Neural progenitor cell (in vitro differentiated cells): Measurements from ENCODE around the gene MYH6. TPM values are rescaled to one million over a fixed set of nuclear protein-coding genes. Genes with fewer than 3 reads are reported as not detected.

Experiments used
- DNase-seq: peaks from one replicate; pipeline ENCODE4 v3.0.0-alpha.2; 2016; ENCODE audit warnings: low spot score
- H2AFZ ChIP-seq: fragments of 200-600 bp; sonication (generic); replicated peaks from 2 replicates; pipeline ENCODE4 v1.6.1; 2016; ENCODE audit warnings: antibody characterized with exemption
- H3F3A ChIP-seq: fragments of 200-600 bp; sonication (generic); 2 replicates; pipeline ENCODE4 v1.6.1; 2016; ENCODE audit warnings: antibody characterized with exemption, low read depth
- H3K27ac ChIP-seq: fragments of 200-600 bp; sonication (generic); 2 replicates; pipeline ENCODE4 v1.5.1; 2016; ENCODE audit warnings: mild to moderate bottlenecking
- H3K27me3 ChIP-seq: fragments of 200-600 bp; sonication (generic); 2 replicates; pipeline ENCODE4 v1.6.1; 2016; ENCODE audit warnings: mild to moderate bottlenecking, moderate library complexity
- H3K36me3 ChIP-seq: fragments of 200-600 bp; sonication (generic); 2 replicates; pipeline ENCODE4 v1.5.1; 2016
- H3K4me1 ChIP-seq: fragments of 200-600 bp; sonication (generic); 2 replicates; pipeline ENCODE4 v1.6.1; 2016; ENCODE audit warnings: mixed run types
- H3K4me2 ChIP-seq: fragments of 200-600 bp; sonication (generic); 2 replicates; pipeline ENCODE4 v1.6.1; 2016
- H3K4me3 ChIP-seq: fragments of 200-600 bp; sonication (generic); 2 replicates; pipeline ENCODE4 v1.5.1; 2016
- H3K79me2 ChIP-seq: fragments of 200-600 bp; sonication (generic); 2 replicates; pipeline ENCODE4 v1.6.1; 2016; ENCODE audit warnings: low read depth
- H3K9ac ChIP-seq: fragments of 200-600 bp; sonication (generic); 2 replicates; pipeline ENCODE4 v1.6.1; 2016
- H3K9me3 ChIP-seq: fragments of 200-600 bp; sonication (generic); 2 replicates; pipeline ENCODE4 v1.5.1; 2016; ENCODE audit warnings: low read depth
- H4K20me1 ChIP-seq: fragments of 200-600 bp; sonication (generic); 2 replicates; pipeline ENCODE4 v1.6.1; 2016; ENCODE audit warnings: low read depth
- H3K27ac Mint-ChIP-seq: 3 replicates; pipeline ENCODE4 v1.8.0; 2021; ENCODE audit warnings: mixed read lengths
- H3K27me3 Mint-ChIP-seq: 2 replicates; pipeline ENCODE4 v1.8.0; 2022; ENCODE audit warnings: low read depth, mild to moderate bottlenecking, inconsistent platforms, moderate library complexity, mixed read lengths; ENCODE audit not compliant: insufficient read depth
- H3K36me3 Mint-ChIP-seq: 3 replicates; pipeline ENCODE4 v1.8.0; 2021; ENCODE audit warnings: mixed read lengths
- H3K4me1 Mint-ChIP-seq: 3 replicates; pipeline ENCODE4 v1.8.0; 2021; ENCODE audit warnings: mixed read lengths
- H3K4me3 Mint-ChIP-seq: 3 replicates; pipeline ENCODE4 v1.8.0; 2021; ENCODE audit warnings: mild to moderate bottlenecking, moderate library complexity, mixed read lengths
- H3K9me3 Mint-ChIP-seq: 3 replicates; pipeline ENCODE4 v1.8.0; 2020; ENCODE audit warnings: mixed read lengths
- EZH2 ChIP-seq: fragments of 200-600 bp; sonication (generic); IDR thresholded peaks from 2 replicates; pipeline ENCODE4 v1.6.1; 2017; ENCODE audit warnings: antibody characterized with exemption, mild to moderate bottlenecking, moderate library complexity
- EZH2phosphoT487 ChIP-seq: fragments of 200-600 bp; sonication (generic); IDR thresholded peaks from 2 replicates; pipeline ENCODE4 v1.6.1; 2017; ENCODE audit warnings: antibody characterized with exemption
- total RNA-seq: library from RNA; depleted of rRNA; stranded (reverse); fragments of >200 nt; gene quantifications from 2 replicates; pipeline ENCODE4 v1.2.3, GENCODE V29; 2015; ENCODE audit warnings: low replicate concordance
- TF ChIP-seq, protein P1 (sequence below): fragments of 200-600 bp; sonication (generic); IDR thresholded peaks from 2 replicates; pipeline ENCODE4 v1.5.1; 2017; ENCODE audit warnings: antibody characterized with exemption, mild to moderate bottlenecking

The MYH6 gene
- total RNA-seq, 1 donor from 2014 or later = not detected

DNA sequence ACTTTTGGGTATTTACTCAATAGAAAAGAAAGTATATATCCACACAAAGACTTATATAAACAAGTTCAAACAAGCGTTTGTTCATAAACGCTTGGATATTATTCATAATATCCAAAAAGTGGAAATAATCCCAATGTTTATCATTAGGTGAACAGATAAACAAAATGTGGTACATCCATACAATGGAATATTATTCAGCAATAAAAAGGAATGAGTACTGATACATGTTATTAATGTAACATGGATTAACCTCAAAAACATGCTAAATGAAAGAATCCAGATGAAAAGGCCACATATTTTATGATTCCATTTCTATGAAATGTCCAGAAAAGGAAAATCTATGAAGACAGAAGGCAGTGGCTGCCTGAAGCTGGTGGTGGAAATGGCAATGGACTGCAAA lies 44.2 kb upstream of the MYH6 start:
- no peak overlapping the region for H3K9ac ChIP-seq
- H3K27me3 Mint-ChIP-seq = peaks cover 5% of the 10 kb centered on the region
- no peak overlapping the region for H3K27ac ChIP-seq
- H3K4me3 Mint-ChIP-seq = no peak overlapping the region
- no peaks in the 10 kb centered on the region for H3K27me3 ChIP-seq
- H3K36me3 ChIP-seq = no peaks in the 10 kb centered on the region
- TF ChIP-seq EZH2 = no peak
- no peak for TF ChIP-seq EZH2phosphoT487
- TF ChIP-seq, protein P1, sequence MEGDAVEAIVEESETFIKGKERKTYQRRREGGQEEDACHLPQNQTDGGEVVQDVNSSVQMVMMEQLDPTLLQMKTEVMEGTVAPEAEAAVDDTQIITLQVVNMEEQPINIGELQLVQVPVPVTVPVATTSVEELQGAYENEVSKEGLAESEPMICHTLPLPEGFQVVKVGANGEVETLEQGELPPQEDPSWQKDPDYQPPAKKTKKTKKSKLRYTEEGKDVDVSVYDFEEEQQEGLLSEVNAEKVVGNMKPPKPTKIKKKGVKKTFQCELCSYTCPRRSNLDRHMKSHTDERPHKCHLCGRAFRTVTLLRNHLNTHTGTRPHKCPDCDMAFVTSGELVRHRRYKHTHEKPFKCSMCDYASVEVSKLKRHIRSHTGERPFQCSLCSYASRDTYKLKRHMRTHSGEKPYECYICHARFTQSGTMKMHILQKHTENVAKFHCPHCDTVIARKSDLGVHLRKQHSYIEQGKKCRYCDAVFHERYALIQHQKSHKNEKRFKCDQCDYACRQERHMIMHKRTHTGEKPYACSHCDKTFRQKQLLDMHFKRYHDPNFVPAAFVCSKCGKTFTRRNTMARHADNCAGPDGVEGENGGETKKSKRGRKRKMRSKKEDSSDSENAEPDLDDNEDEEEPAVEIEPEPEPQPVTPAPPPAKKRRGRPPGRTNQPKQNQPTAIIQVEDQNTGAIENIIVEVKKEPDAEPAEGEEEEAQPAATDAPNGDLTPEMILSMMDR = no peak
- H3K27ac Mint-ChIP-seq = no peak overlapping the region
- DNase-seq = no peak
- no peak overlapping the region for H3K4me2 ChIP-seq
- peaks cover 9% of the 10 kb centered on the region for H3K4me1 ChIP-seq
- peaks cover 5% of the 10 kb centered on the region for H3K9me3 ChIP-seq
- H2AFZ ChIP-seq = no peak overlapping the region
- H3K4me3 ChIP-seq = no peak overlapping the region
- H3K79me2 ChIP-seq = no peaks in the 10 kb centered on the region
- H4K20me1 ChIP-seq = no peaks in the 10 kb centered on the region
- no peaks in the 10 kb centered on the region for H3K36me3 Mint-ChIP-seq
- no peaks in the 10 kb centered on the region for H3K9me3 Mint-ChIP-seq
- peaks cover 4% of the 10 kb centered on the region for H3F3A ChIP-seq
- H3K4me1 Mint-ChIP-seq = no peaks in the 10 kb centered on the region

DNA sequence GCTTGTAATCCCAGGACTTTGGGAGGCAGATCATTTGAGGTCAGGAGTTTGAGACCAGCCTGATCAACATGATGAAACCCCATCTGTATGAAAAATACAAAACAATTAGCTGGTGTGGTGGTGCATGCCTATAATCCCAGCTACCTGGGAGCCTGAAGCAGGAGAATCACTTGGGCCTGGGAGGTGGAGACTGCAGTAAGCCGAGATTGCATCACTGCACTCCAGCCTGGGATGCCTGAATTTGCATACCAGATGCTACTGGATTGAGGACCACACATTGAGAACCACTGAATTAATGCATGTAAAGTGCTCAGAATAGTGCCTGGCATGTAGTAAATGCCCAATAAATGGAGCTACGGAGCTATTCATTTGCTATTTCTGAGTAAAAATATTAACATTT lies 42.3 kb upstream of the MYH6 start:
- no peak overlapping the region for H3K27ac Mint-ChIP-seq

DNA sequence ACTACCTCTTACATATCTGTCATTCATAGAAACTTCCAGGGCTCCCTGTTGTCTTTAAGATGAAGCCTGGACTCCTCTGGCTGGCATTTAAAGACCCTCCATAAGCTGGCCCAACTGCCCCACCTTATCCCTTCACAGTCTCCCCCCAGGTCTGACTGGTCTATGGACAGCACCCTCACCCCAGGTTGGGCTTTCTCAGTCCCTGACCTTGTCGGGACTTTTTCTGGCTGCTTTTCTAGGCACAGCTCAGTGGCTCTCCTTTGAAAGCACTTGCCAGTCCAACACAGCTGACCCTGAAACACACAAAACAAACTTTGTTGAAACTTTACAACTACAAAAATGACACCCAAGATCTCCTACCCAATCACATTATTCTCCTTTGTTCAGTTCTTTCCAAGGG lies 41.2 kb upstream of the MYH6 start:
- TF ChIP-seq, protein P1 = no peak
- TF ChIP-seq EZH2 (no peak), EZH2phosphoT487 (no peak)
- no peak overlapping the region for H3K9ac ChIP-seq
- H4K20me1 ChIP-seq = no peaks in the 10 kb centered on the region
- H3F3A ChIP-seq = no peaks in the 10 kb centered on the region
- no peaks in the 10 kb centered on the region for H3K9me3 Mint-ChIP-seq
- H3K27me3 ChIP-seq = no peaks in the 10 kb centered on the region
- peaks cover 6% of the 10 kb centered on the region for H3K4me1 ChIP-seq
- no peaks in the 10 kb centered on the region for H3K36me3 ChIP-seq
- DNase-seq = no peak
- H3K27ac ChIP-seq = no peak overlapping the region
- no peaks in the 10 kb centered on the region for H3K36me3 Mint-ChIP-seq
- H3K4me2 ChIP-seq = no peak overlapping the region
- H3K4me1 Mint-ChIP-seq = peaks cover 2% of the 10 kb centered on the region
- H2AFZ ChIP-seq = no peak overlapping the region
- H3K27me3 Mint-ChIP-seq = peaks cover 5% of the 10 kb centered on the region
- H3K79me2 ChIP-seq = no peaks in the 10 kb centered on the region
- H3K27ac Mint-ChIP-seq = no peak overlapping the region
- no peak overlapping the region for H3K4me3 ChIP-seq
- H3K4me3 Mint-ChIP-seq = no peak overlapping the region
- H3K9me3 ChIP-seq = peaks cover 5% of the 10 kb centered on the region

More for the DNA sequence above, 42.3 kb upstream of the MYH6 start:
- no peak overlapping the region for H3K9ac ChIP-seq
- H3K9me3 Mint-ChIP-seq = no peaks in the 10 kb centered on the region
- DNase-seq = no peak
- peaks cover 9% of the 10 kb centered on the region for H3K4me1 ChIP-seq
- no peaks in the 10 kb centered on the region for H3K79me2 ChIP-seq
- H3K36me3 Mint-ChIP-seq = no peaks in the 10 kb centered on the region
- H3F3A ChIP-seq = peaks cover 4% of the 10 kb centered on the region
- H3K27me3 Mint-ChIP-seq = peaks cover 5% of the 10 kb centered on the region
- H2AFZ ChIP-seq = no peak overlapping the region
- no peaks in the 10 kb centered on the region for H4K20me1 ChIP-seq
- H3K4me1 Mint-ChIP-seq = no peaks in the 10 kb centered on the region
- TF ChIP-seq EZH2phosphoT487 (no peak), EZH2 (no peak)
- TF ChIP-seq, protein P1 = no peak
- H3K27ac ChIP-seq = no peak overlapping the region
- H3K9me3 ChIP-seq = peaks cover 5% of the 10 kb centered on the region
- no peak overlapping the region for H3K4me2 ChIP-seq
- no peak overlapping the region for H3K4me3 ChIP-seq
- no peaks in the 10 kb centered on the region for H3K36me3 ChIP-seq
- H3K27me3 ChIP-seq = no peaks in the 10 kb centered on the region
- no peak overlapping the region for H3K4me3 Mint-ChIP-seq
